ENCODE data around the gene FBXO24.

Gene FBXO24

DNA sequence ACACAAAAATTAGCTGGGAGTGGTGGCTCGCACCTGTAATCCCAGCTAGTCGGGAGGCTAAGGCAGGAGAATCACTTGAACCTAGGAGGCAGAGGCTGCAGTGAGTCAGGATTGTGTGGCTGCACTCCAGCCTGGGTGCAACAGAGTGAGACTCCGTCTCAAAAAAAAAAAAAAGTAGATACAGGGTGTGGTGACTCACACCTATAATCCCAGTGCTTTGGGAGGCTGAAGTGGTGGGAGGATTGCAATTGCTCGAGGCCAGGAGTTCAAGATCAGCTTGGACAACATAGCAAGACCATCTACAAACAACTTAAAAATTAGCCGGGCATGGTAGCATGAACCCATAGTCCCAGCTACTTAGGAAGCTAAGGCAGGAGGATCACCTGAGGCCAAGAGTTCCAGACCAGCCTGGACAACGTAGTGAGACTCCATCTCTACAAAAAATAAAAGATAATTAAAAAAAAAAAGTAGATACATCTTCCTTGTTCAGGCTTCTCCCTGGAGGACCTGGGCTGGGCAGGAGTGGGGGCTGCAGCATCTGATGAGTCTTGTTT lies 28.3 kb downstream of the FBXO24 start:
- DNase-seq (ENCODE audit: low read depth in 1 of 2, low spot score in 1 of 2) = no peak

DNA sequence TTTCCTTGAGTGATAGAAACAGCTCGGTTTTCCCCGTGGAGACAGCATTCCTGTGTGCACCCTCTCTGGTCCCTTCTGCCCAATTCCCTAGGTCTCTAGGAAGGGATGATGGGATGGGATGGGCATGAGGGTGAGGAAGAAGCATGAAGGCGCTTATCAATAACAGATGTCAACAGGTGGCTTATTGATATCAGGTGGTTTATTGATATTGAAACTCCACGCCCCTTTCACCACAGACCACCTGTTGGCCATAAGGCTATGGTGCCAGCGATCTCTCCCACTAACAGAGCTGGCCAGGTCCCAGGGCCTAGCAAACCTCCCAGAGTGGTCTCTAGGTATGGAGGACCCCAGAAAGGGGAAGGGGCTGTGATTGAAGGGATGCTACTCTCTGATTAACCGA lies 34.1 kb downstream of the FBXO24 start:
- DNase-seq (ENCODE audit: low read depth in 1 of 2, low spot score in 1 of 2) = no peak

DNA sequence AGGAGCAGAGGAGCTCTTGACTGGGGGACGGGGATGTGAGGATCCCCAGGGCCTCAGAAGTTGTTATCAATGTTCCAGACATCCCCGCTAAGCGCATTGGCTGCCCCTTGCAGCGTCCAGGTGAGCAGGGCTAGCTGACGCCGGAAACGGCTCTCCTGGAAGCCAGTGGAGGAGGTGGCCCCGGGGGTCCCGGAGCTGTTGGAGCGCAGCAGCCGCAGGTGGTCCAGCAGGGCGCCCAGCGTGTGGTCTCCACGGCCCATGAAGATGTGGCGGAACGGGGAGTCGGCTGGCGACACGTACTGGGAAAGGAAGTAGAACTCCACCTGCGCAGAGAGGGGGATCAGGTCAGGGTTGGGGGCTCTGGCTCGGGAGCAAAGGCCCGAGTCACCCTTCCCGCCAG lies 34.7 kb downstream of the FBXO24 start:
- DNase-seq (ENCODE audit: low read depth in 1 of 2, low spot score in 1 of 2) = no peak

DNA sequence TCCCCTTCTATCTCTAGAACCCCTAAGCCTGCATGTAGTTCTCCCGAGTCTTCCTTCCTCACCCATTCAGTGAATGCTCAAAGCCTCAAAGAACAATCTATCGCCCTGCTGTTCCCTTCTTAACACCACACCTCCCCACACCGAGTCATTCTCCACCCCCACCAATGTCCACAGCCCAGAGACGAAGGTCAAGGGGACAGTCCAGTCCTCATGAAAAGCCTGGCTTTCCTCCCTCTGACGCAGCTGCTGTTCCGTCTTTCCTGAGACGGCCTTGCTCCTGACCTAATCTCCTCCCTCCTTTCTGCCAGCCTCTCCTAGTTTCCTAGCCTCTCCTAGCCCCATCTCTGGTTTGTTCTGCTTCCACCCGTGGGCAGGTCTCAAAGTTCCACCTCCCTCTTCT lies 35.4 kb downstream of the FBXO24 start:
- no peak for DNase-seq (ENCODE audit: low read depth in 1 of 2, low spot score in 1 of 2)

DNA sequence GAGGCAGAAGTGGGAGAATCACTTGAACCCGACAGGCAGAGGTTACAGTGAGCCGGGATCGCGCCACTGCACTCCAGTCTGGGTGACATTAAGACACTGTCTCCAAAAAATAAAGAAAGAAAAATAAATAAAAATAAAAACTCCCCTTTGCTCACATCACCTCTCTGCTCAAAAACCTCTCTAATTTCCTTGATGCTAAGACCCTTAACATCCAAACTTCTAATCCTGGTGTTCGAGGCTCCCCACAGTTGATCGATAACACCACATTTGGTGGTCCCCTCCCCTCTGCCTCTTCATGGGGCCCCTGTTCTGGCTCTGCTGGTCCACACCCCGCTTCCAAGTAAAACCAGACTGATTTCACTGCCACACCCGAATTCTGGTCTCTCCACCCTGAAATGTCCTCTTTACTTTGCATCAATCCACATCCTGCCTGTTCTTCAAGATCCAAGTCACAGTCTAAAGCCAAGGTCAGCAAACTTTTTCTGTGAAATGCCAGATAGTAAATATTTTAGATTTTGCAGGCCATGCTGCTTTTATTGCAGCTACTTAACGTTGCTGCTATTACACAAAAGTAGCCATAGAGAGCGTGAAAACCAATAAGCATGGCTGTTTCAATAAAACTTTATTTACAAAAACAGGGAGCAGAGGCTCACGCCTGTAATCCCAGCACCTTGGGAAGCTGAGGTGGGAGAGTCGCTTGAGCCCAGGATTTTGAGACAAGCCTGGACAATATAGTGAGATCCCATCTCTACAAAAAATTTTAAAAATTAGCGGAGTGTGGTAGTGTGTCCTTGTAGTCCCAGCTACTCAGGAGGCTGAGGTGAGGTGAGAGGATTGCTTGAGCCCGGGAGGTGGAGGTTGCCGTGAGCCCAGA lies 38.1 kb downstream of the FBXO24 start:
- no peak for DNase-seq (ENCODE audit: low read depth in 1 of 2, low spot score in 1 of 2)

DNA sequence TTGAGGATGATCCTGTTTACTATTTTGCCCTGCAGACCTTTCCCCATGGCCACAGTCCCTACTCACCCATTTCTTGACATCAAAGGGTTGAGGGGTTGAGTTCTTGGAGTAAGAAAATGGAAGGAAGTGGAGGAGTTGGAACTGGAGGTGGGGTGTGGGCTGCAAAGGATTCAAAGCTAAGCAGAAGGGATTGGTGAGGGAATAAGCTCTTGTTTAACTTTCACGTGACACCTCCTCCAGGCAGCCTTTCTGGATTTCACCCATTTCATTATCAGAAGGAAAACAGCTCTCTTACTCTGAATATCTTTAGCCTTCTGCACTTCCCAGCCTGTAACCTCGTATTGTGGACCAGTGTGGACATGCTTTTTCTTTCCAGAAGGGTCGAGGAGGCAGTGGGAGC lies 39.9 kb downstream of the FBXO24 start:
- no peak for DNase-seq (ENCODE audit: low read depth in 1 of 2, low spot score in 1 of 2)

DNA sequence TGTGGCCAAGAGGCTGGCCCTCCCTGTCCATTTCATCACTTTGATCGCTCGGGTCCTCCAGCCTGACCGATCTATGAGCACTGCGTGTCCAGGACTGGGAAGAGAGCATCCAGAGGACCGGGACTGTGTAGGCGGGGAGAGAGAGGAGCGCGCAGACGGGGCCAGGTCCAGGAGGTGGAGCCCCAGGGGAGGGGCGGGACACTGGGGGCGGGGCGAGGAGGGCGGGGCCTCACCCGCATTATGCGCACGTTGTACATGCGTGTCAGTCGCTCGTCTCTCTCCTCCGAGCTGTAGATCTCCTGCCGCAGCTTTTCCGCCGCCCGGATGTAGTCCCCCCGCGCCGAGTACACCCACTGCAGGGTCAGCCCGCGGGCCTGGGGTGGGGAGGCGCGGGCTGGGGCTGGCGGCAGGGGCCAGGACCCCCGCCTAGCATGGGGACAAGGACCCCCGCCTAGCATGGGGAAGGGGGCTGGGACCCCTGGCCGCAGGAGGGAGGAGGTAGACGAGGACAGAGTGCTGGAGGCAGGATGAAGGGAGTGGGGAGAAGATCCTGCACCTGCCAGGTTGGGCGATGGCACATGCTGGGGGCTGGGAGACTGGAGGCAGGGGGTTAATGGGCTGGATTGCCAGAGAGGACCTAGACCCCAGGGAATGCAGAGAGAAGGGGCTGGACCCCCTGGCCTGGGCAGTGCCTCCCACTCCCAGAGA lies 40.6 kb downstream of the FBXO24 start:
- DNase-seq (ENCODE audit: low read depth in 1 of 2, low spot score in 1 of 2) = peak; percentile 78 to 82

DNA sequence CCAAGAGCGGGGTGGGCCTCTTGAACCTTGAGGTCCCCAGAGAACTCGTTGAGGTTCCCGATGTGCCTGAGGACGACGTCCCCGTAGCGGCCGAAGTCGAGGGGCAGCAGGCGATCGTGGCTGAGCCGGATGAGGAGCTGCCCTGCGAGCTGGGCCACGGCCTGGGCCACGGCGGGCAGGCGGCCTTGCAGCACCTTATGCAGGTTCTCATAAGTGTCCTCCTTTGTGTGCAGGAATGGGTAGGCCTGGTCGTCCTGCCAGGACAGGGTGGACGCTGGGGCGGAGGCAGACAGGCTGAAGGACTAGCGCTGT lies 41.1 kb downstream of the FBXO24 start:
- DNase-seq (ENCODE audit: low read depth in 1 of 2, low spot score in 1 of 2) = no peak

DNA sequence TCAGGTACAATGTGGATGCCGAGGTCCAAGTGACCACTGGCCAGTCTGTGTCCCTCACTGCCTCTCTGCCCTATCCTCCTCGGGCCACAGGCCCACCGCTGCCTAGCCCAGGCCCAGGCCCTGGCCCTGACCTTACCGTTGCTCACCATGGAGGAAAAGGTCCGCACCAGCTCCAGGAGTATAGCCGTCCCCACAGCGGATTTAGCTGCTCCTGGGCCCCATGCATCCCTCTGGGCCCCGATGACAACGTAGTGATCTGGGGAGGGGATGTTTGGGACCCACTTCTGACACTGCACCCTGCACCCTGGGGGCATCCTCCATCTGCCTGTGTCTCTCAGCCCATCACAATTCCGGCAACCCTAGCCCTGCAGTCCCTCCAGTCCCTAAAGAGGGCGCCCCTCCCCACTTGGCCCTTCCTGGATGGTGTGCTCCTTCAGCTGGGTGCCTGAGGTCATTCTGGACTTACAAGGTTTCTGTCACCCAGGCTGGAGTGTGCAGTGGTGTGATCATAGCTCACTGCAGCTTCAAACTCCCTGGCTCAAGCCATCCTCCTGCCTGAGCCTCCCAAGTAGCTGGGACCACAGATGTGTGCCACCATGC lies 43.1 kb downstream of the FBXO24 start:
- DNase-seq (ENCODE audit: low read depth in 1 of 2, low spot score in 1 of 2) = no peak

DNA sequence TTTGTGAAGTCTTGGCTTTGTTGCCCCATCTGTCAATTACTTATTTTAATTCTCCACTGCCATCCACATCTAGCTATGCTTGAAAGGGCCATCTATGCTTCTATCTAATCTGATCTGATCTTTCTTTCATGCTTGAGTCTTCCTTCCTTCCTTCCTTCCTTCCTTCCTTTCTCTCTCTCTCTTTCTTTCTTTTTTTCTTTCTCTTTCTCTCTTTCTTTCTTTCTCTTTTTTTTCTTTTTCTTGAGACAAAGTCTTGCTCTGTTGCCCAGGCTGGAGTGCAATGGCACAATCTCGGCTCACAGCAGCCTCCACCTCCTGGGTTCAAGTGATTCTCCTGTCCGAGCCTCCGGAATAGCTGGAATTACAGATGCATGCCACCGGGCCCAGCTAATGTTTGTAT lies 43.9 kb downstream of the FBXO24 start:
- no peak for DNase-seq (ENCODE audit: low read depth in 1 of 2, low spot score in 1 of 2)

DNA sequence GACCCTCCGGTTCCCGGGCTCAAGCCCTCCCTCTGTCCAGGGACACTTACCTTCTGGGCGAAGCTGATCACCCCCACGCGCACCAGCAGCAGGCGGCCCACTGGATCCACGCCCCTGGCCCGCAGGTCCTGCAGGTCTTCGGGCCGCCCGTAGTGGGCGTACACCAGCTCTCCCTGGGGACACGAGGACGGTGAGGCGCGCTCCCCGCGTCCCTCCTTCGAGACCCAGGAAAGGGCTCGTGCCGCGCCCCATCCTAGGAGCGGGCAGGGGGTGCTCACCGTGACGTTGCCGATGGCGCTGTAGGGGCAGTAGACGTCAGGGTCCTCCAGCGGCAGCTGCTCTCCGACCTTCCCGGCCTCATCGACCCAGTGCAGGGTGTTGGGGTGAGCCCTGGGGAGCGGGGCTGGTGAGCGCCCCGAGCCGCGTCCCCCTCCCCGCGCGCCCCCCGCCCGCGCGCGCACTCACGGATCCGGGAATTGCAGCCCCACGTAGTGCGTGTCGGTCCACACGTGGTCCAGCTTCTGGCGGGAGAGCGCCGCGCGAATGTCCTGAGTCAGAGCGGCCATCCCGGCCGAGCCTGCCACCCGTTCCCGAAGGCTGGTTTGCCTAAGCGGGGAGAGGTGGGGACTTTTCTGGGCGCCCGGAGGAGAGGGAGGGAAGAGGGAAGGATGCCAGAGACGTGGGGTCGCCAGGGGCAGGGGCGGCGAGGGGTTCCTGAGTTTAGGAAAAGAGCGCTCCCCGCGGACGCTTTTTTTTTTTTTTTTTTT lies 47.0 kb downstream of the FBXO24 start:
- peak in 1 of 2 donors; percentile 45 for DNase-seq (ENCODE audit: low read depth in 1 of 2, low spot score in 1 of 2)

DNA sequence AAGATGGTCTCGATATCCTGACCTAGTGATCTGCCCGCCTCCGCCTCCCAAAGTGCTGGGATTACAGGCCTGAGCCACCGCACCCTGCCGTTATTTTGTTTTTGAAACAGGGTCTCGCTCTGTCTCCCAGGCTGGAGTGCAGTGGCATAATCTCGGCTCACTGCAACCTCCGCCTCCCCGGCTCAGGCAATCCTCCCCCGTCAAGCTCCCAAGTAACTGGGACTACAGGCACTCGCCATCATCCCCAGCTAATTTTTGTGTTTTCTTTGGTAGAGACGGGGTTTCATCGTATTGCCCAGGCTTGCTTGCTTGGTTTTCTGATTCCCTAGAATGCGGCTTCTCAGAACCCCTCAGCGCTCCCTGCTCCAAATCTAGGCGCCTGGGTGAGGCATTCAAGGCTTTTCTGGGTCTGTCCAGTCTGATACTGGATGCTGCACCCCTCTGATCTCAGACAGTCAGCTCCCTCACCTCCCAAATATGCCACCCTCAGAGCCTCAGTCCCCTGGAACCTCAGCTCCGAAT lies 53.9 kb downstream of the FBXO24 start:
- DNase-seq (ENCODE audit: low read depth in 1 of 2, low spot score in 1 of 2) = no peak

DNA sequence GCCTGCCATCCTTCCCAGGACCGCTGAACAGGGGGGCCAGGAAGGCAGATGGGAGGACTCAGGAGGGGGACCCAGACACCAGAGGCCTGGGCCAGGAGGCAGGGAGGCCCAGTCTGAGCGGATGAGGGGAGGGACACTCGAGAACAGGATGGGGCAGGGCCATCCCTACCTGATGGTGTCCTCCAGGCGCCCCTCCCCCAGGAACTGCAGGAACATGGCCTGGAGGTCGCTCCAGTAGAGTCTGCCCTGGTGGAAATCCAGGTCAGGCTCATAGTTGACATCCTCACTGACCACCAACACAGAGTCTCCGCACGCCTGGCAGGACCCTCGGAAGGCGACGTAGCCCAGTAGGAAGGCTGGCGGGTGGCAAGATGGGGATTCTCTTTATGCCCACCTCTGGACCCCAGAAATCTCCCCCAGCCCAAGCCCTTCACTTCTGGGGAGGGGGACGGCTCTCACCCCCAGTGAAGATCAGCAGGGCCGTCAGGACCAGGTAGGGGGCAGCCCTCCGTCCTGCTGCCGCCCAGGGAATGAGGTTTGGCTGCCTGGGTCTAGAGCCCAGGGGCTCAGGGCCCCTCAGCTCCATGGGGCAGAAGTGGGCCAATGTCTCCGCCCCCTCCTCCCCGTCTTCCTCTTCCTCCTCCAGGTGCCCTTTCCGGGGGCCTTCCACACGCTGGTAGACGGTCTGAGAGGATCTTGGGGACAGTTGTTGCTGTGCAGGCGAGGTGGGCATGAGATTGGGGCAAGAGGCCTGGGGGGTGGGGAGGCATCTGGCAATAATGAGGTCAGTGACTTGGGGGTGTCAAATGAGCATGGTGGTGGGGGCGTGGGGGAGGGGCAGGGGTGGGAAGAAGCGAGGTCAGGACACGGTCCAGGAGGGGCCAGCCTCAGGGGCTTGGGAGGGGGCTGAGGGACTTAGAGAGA lies 54.7 kb downstream of the FBXO24 start:
- no peak for DNase-seq (ENCODE audit: low read depth in 1 of 2, low spot score in 1 of 2)

DNA sequence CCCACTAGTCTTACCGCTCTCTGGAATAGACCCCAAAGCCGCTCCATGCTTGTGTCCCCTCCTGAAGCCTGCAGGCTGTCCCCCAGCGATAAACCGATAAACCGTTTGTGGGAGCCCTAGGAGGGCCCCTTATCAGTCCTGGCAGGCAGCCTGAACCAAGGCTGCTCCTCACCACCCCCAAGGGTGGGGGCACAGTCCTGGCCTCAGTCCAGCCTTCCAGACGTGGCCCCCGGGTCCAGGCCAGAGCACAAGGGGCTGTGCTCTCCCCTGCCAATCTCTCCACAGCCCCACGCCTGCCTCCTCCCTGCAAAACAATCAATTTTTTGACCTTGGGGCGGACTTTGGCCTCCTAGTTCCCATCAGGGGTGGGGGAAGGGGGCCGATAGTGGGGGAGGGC lies 55.3 kb downstream of the FBXO24 start, which contains the start of gene TFR2:
Gene TFR2 (minus strand): TSS at position 90 of the 397 bp plus-strand sequence. CDS start 43 bp downstream, at position 47.
- DNase-seq (ENCODE audit: low read depth in 1 of 2, low spot score in 1 of 2) = no peak

DNA sequence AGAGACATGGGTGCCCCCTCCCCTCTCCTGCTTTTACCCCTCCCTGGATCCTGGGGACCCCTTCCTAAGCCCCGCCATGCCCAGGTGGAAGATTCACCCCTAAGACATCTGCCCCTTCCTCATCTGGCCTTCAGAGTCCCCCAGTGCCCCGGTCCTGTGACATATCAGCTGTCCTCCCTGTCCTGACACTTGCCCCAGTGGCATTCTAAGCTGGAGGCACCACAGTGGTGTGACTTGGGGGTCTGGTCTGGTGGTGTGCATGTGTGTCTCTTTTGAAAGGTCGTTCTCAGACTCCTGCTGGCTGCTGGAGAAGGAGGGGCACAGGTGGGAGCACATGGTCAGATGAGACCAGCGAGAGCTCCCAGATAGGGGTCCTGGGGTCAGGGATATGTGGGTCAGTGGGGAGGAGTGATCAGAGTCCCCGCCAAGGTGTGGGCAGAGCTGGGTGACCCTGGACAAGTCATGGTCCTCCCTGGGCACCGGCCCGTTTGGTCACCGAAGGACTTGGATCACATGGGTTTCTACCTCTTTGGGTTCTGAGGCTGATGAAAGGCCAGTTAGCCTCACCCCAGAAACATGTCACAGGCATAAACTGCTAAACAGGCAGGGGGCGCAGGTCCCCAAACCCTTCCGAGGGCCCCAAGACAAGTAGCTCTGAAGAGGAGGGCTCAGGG lies 55.9 kb downstream of the FBXO24 start:
- no peak for DNase-seq (ENCODE audit: low read depth in 1 of 2, low spot score in 1 of 2)

DNA sequence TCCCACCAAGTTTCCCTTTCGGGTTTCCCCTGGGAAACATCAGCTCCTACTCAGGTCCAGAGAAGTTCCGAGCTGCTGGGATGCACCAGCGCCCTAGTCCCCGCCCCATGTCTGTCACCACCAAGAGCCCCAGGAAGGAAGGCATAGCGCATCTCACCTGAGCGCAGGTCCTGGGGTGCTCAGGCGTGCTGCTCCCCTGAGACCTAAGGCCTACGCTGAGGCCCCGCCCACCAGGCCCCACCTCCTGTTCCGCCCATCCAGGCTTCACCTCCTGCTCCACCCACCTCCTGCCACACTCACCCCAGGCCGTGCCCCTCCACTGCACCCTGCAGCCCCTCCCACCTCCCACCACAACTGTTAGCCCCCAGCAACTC lies 56.4 kb downstream of the FBXO24 start:
- no peak for DNase-seq (ENCODE audit: low read depth in 1 of 2, low spot score in 1 of 2)

DNA sequence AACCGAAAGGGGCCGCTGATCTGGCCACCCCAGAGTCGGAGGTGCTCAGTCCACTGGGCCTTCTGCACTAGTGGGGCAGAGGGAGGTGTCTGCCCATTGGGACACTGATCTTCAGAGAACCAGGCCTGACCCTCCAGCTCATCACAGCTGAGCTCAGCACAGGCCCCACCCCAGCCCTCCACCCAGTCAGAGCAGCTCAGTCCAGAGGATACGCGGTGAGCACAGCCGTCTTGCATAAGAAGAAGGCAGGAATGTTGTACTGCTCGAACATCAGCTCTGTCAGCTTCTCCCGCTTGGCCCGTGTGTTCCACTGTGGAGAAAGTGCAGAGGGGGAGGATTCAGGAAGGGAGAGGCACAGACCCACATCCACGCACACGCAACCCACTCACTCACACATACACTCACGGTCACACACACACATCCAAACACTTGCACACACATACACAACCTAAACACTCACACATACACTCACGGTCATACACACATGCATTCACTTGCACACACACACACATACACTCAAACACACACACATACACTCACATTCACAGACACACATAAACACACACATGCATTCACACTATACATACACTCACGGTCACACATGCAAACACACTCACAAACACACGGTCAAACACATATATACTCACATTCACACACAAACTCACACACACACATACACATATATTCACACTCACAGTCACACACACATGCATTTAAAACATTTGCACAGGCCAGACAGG lies 63.9 kb downstream of the FBXO24 start:
- no peak for DNase-seq (ENCODE audit: low read depth in 1 of 2, low spot score in 1 of 2)

Measured in activated CD4-positive, alpha-beta T cell treated with anti-CD3 and anti-CD28 coated beads, Interleukin-2, amount 50 U/mL, for 24 hours (primary cell).